Lung (tissue), 12 donors: ENCODE measurements around the gene ZNF143. TPM values are rescaled to one million over a fixed set of nuclear protein-coding genes. Genes with fewer than 3 reads are reported as not detected.

Source experiments
- ATAC-seq: fragments of 200-7000 bp; cut with Tn5 transposase; one replicate; pipeline ENCODE4 v1.9.1; 2020; ENCODE audit warnings: moderate number of reproducible peaks; ENCODE audit not compliant: insufficient read depth, low FRiP score
- DNase-seq, 3 donors: peaks; one replicate each; pipeline ENCODE4 v3.0.0-alpha.2; 2013 to 2017
- H3K27ac ChIP-seq, 2 donors: one replicate each; pipeline ENCODE4 v1.5.1; 2013; ENCODE audit warnings: mild to moderate bottlenecking in 2 of 2, moderate library complexity in 2 of 2, control low read depth in 1 of 2, inconsistent platforms in 1 of 2, low read depth in 1 of 2, low read length in 1 of 2
- H3K27me3 ChIP-seq, 3 donors: one replicate each; pipeline ENCODE4 v1.5.1; 2013; ENCODE audit warnings: low read length in 2 of 3; ENCODE audit not compliant: control insufficient read depth in 3 of 3, insufficient read depth in 3 of 3
- H3K36me3 ChIP-seq, 4 donors: one replicate each; pipeline ENCODE4 v1.5.1; 2013; ENCODE audit warnings: low read length in 4 of 4, mild to moderate bottlenecking in 1 of 4, moderate library complexity in 1 of 4; ENCODE audit not compliant: control insufficient read depth in 4 of 4, insufficient read depth in 4 of 4
- H3K4me1 ChIP-seq, 5 donors: one replicate each; pipeline ENCODE4 v1.5.1; 2013; ENCODE audit warnings: low read length in 5 of 5, mild to moderate bottlenecking in 2 of 5, moderate library complexity in 1 of 5; ENCODE audit not compliant: control insufficient read depth in 5 of 5, insufficient read depth in 5 of 5
- H3K4me3 ChIP-seq: one replicate; pipeline ENCODE4 v1.5.1; 2013; ENCODE audit warnings: mild to moderate bottlenecking, control low read depth, moderate library complexity
- H3K9ac ChIP-seq, 2 donors: one replicate each; pipeline ENCODE4 v1.5.1; 2013; ENCODE audit warnings: low read length in 2 of 2, control low read depth in 1 of 2; ENCODE audit not compliant: insufficient read depth in 1 of 2
- H3K9me3 ChIP-seq, 4 donors: one replicate each; pipeline ENCODE4 v1.5.1; 2013; ENCODE audit warnings: low read length in 3 of 4, mild to moderate bottlenecking in 1 of 4, moderate library complexity in 1 of 4; ENCODE audit not compliant: control insufficient read depth in 4 of 4, insufficient read depth in 3 of 4
- WGBS, 2 donors: extraction: QIAGEN DNeasy Blood & Tissue Kit; methylation state at CpG; one replicate each; pipeline ENCODE4 v1.1.7; 2013; 5-methylcytosine and 5-hydroxymethylcytosine counted together
- polyA plus RNA-seq, 2 donors: library from polyadenylated mRNA; stranded (reverse); fragments of 200-250 nt; gene quantifications; one replicate each; pipeline ENCODE4 v1.2.1, GENCODE V29; 2013
- total RNA-seq, 2 donors: library from RNA; depleted of rRNA in 1 of 2; stranded (reverse); fragments of >200 nt in 1 of 2; gene quantifications; one replicate each; pipeline ENCODE4 v1.2.1, GENCODE V29; 2014 to 2021
- TF ChIP-seq, protein P1 (sequence below): IDR thresholded peaks from 2 replicates; pipeline ENCODE4 v1.5.1; 2012; ENCODE audit warnings: mild to moderate bottlenecking; ENCODE audit errors: control extremely low read depth, extremely low read depth
- donor health status: control.
- donor health status: control.
- donor health status: Bipolar disorder and iron deficiency.
- donor health status: healthy.
- donor health status: DM: yes; HTN: yes; CAD: no.

ZNF143 gene
- total and polyA plus RNA-seq, 4 donors, result 9.7 to 32.2 (median 20.3) TPM

DNA sequence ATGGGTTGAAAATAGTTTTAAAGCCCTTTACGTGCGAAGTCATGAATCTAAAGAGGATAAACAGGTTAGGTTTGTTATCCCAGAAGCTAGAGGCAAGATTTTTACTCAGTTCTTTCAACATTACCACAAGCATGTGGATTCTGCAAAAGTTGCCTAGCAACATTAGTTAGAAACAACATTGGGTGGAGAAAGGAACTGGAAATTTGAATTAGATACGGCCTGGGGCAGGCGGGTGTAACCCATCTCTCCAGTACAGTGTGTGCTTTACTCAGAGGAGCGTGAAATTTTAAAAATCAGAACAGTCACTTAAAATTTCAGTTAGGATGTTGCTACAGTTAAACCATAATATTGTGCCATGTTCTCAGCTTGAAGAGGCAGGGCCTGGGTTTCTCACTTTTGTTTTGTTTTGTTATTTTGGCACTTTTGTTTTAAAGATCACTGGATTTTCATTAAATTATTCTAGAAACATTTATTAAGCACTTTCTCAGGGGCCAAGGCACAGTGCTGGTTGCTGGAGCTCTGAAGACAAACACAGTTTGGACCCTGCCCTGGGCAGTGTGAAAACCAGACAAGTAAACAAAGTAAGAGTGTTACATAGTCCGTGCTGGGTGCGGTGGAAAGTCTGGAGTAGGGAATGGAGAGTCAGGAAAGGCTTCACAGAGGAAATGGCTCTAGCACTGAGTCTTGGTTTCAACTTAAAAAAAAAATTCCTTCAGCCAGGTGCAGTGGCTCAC, 108.2 kb downstream of the ZNF143 start:
- H3K36me3 ChIP-seq, result no peaks in the 10 kb centered on the region
- no peak overlapping the region for H3K4me3 ChIP-seq
- H3K4me1 ChIP-seq, result peaks cover 2 to 61% (median 15%) of the 10 kb centered on the region in 5 donors
- peak overlapping the region; percentile 42 to 54 for H3K9ac ChIP-seq
- 26 to 36% methylated on average over 7 of the region's 7 CpGs for WGBS, 2 donors
- DNase-seq (peak; percentile 77 to 94 (median 93)), ATAC-seq (no peak)
- peak overlapping the region; percentile 79 to 96 for H3K27ac ChIP-seq
- no peaks in the 10 kb centered on the region for H3K27me3 ChIP-seq
- TF ChIP-seq, protein P1, sequence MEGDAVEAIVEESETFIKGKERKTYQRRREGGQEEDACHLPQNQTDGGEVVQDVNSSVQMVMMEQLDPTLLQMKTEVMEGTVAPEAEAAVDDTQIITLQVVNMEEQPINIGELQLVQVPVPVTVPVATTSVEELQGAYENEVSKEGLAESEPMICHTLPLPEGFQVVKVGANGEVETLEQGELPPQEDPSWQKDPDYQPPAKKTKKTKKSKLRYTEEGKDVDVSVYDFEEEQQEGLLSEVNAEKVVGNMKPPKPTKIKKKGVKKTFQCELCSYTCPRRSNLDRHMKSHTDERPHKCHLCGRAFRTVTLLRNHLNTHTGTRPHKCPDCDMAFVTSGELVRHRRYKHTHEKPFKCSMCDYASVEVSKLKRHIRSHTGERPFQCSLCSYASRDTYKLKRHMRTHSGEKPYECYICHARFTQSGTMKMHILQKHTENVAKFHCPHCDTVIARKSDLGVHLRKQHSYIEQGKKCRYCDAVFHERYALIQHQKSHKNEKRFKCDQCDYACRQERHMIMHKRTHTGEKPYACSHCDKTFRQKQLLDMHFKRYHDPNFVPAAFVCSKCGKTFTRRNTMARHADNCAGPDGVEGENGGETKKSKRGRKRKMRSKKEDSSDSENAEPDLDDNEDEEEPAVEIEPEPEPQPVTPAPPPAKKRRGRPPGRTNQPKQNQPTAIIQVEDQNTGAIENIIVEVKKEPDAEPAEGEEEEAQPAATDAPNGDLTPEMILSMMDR, result no peak
- H3K9me3 ChIP-seq, result no peaks in the 10 kb centered on the region

DNA sequence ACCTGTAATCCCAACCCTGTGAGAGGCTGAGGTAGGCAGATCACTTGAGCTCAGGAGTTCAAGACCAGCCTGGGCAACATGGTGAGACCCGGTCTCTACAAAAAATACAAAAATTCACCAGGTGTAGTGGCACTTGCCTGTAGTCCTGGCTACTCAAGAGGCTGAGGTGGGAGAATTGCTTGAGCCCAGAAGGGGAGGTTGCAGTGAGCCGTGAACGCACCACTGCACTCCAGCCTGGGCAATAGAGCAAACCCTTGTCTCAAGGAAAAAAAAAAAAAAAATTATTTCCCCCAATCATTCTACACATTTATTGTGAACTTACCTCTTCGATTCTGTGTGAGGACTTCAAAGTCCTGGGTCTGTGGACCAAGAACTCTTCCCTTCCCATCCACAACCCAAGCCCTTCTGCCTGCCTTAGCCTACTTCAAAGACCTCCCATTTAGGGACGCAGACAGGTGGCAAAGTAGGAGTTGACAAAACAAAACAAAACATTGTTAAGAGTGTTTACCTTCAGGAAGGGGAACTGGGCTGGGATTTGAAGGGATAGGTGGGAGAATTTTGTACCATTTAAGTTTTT, 108.9 kb downstream of the ZNF143 start:
- H3K9me3 ChIP-seq, result no peaks in the 10 kb centered on the region
- TF ChIP-seq, protein P1, result no peak
- 73 to 77% methylated on average over 5 of the region's 5 CpGs for WGBS, 2 donors
- H3K36me3 ChIP-seq, result no peaks in the 10 kb centered on the region
- DNase-seq, result peak in 2 of 3 donors; percentile 5 to 14
- H3K9ac ChIP-seq, result peak overlapping the region in 1 of 2 donors; percentile 54
- ATAC-seq, result no peak
- peak overlapping the region; percentile 79 to 96 for H3K27ac ChIP-seq
- H3K27me3 ChIP-seq, result no peaks in the 10 kb centered on the region
- no peak overlapping the region for H3K4me3 ChIP-seq
- peaks cover 2 to 59% (median 15%) of the 10 kb centered on the region in 5 donors for H3K4me1 ChIP-seq

DNA sequence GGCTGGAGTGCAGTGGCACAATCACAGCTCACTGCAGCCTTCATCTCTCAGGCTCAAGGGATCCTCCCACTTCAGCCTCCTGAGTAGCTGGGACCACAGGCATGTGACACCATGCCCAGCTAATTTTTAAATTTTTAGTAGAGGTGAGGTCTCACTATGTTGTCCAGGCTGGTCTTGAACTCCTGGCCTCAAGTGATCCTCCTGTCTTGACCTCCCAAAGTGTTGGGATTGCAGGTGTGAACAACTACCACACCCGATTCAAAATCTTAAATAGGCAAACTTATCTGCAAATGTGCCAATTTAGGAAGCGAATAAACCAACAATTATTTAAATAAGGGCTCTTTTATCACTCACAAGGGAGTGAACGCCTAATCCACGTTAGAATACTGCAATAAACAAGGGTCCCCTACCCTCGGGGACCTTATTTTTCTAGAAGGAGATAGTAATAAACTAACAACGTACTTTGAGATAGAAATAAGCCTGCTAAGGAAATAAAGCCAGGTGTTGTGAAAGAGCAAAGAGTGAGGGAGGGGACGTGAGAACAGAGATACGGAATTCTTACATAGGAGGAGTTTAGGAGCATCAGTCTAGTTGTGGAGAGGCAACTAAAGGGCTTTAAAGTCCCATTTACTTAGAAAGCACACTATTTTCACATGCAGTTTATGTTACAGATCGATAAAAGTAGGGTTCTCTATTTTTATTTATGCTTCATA, 109.7 kb downstream of the ZNF143 start:
- Histone ChIP-seq H3K27me3 (no peaks in the 10 kb centered on the region), H3K4me1 (peaks cover 2 to 57% (median 15%) of the 10 kb centered on the region in 5 donors), H3K9me3 (no peaks in the 10 kb centered on the region), H3K4me3 (no peak overlapping the region), H3K9ac (no peak overlapping the region), H3K36me3 (no peaks in the 10 kb centered on the region), H3K27ac (peak overlapping the region; percentile 62 to 79)
- WGBS, 2 donors, result 77 to 81% methylated on average over 9 of the region's 9 CpGs
- TF ChIP-seq, protein P1, result no peak
- ATAC-seq (no peak), DNase-seq (no peak)
